ENCODE results near the gene STARD3. TPM values are rescaled to one million over a fixed set of nuclear protein-coding genes. Genes with fewer than 3 reads are reported as not detected.

STARD3 gene
- total and polyA plus RNA-seq, 9 of the 15 experiments (the other 6 are each of a cell fraction or from before 2014, with no cell fraction given): 0.63 to 87.0 (median 46.0) TPM

- TF ChIP-seq NR2C2 (CRISPR knock-in tag; IDR thresholded peaks at IDR 0.05): no peak
- TF ChIP-seq NR2C2 (tag; IDR thresholded peaks at IDR 0.05): no peak
- no peak for TF ChIP-seq ZBTB8A (IDR thresholded peaks at IDR 0.05; ENCODE audit: partially characterized antibody)
- peak; percentile 98 for TF ChIP-seq EHMT2 (IDR thresholded peaks at IDR 0.05)
- no peak for TF ChIP-seq RBBP5 (IDR thresholded peaks at IDR 0.05; ENCODE audit: borderline replicate concordance, insufficient read depth, low read length, poor library complexity, severe bottlenecking)
- TF ChIP-seq SIN3A (IDR thresholded peaks at IDR 0.05; ENCODE audit: borderline replicate concordance in 2 of 2, control insufficient read depth in 1 of 2, low read depth in 2 of 2, low read length in 2 of 2): peak in 1 of 2 experiments; percentile 45; a peak in 1 of 4 replicates
- TF ChIP-seq REST (IDR thresholded peaks at IDR 0.05; ENCODE audit: borderline replicate concordance): peak; percentile 98
- TF ChIP-seq REST (CRISPR knock-in tag; IDR thresholded peaks at IDR 0.05; ENCODE audit: low read depth): peak; percentile 93
- TF ChIP-seq TAF15 (IDR thresholded peaks at IDR 0.05; ENCODE audit: low read depth, low read length): no peak
- TF ChIP-seq ZNF57 (CRISPR knock-in tag; IDR thresholded peaks at IDR 0.05): no peak
- TF ChIP-seq ZNF184 (CRISPR knock-in tag; IDR thresholded peaks at IDR 0.05): no peak
- no peak for TF ChIP-seq EGR1 (conservative IDR thresholded peaks at IDR 0.05)
- 0 out of 4 replicates have a peak, but pooled peaks of 1 of the 2 experiments have one; percentile 21 for TF ChIP-seq HDAC1 (IDR thresholded peaks at IDR 0.05)
- no peak for TF ChIP-seq ZNF253 (CRISPR knock-in tag; conservative IDR thresholded peaks at IDR 0.05)
- no peak for TF ChIP-seq ZNF408 (CRISPR knock-in tag; IDR thresholded peaks at IDR 0.05; ENCODE audit: low read depth)
- no peak for TF ChIP-seq MTF1 (CRISPR knock-in tag; IDR thresholded peaks at IDR 0.05; ENCODE audit: borderline replicate concordance)
- TF ChIP-seq NFE2L1 (tag; IDR thresholded peaks at IDR 0.05; ENCODE audit: borderline replicate concordance, low read depth): no peak
- no peak for TF ChIP-seq NR2C1 (IDR thresholded peaks at IDR 0.05)
- TF ChIP-seq NR2C1 (tag; IDR thresholded peaks at IDR 0.05): no peak
- peak; percentile 55; the same call in 1 of the 2 replicates for TF ChIP-seq NCOA1 (IDR thresholded peaks at IDR 0.05; ENCODE audit: low read depth)
Observed at GRCh38 chr17:39591958-39592954, 44.7 kb upstream of the STARD3 start (continued).
